GM19324 (cell line): ENCODE data around the gene AMY1A.
"Not testable (repeated sequence)": the region's sequence is repeated elsewhere in the genome, so short reads cannot be mapped to it uniquely, and the experiment has no call there.

Experiments used
- ATAC-seq: cut with Tn5 transposase; IDR thresholded peaks from one replicate; pipeline ENCODE4 v1.9.1; 2021; ENCODE audit warnings: mild to moderate bottlenecking, moderate library complexity; ENCODE audit not compliant: unreplicated experiment, low FRiP score

AMY1A gene

DNA sequence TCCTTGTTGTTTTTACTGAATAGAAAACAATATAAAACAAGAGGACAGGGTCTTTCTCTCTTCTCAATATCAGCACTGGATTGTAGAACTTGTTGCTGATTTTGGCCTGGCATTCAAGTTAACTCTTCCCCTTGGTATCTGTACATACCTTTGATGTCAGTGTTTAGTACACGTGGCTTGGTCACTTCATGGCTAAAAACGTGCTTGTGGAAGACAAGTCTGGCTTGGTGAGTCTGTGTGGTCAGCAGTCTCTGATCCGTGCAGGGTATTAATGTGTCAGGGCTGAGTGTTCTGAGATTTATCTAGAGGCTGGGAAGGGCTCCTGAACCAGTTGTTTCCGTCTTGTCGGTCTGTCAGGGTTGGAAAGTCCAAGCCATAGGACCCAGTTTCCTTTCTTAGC lies at the start of gene AMY1A:
AMY1A (plus strand) TSS at position 301 of the 400 bp plus-strand sequence. CDS start 571 bp downstream, outside the sequence.
- ATAC-seq, result not testable (repeated sequence)

GRCh38 chr1:103616362-103616761 lies 39.2 kb upstream of the AMY1A start:
- ATAC-seq, result no peak

DNA sequence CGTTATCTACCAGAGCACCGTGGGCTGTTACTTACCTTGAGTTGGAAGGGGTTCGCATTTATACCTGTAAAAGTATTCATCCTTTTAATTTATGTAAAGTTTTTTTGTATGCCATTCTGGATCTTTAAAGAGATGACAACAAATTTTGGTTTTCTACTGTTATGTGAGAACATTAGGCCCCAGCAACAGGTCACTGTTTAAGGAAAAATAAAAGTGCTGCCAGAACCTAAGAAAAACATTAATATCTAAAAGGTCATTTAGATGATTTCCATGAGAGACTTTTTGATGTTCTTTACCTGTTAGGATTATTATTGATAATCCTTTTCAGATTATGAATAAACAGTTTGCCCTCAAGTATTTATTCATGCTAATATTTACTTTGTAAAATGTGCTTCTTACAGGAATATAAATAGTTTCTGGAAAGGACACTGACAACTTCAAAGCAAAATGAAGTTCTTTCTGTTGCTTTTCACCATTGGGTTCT lies 38.5 kb upstream of the AMY1A start, which contains the start of gene AMY2A:
AMY2A (plus strand) TSS at position 434 of the 484 bp plus-strand sequence; CDS start at position 448, 14 bp downstream.
- not testable (repeated sequence) for ATAC-seq

DNA sequence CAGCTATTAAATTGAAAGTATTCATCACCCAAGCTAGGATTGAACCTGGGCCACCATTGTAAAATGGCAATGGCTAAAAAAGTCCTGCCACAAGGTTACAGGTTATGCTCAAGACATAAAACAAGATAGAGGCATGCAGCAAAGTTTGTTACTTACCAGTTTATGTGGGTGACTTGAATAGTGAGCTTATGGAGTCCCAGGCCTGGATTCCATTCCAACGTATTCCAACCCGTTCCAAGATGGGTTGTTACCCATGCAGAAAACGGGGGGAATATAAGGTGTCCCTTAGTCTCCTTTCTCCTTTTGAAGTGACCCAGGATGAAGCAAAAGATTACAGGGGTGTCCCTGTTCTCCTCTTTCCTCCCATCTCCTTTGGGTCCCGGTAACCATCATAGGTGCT lies 28.1 kb upstream of the AMY1A start:
- ATAC-seq, result not testable (repeated sequence)

GRCh38 chr1:103641194-103641593 lies 14.4 kb upstream of the AMY1A start:
- not testable (repeated sequence) for ATAC-seq

DNA sequence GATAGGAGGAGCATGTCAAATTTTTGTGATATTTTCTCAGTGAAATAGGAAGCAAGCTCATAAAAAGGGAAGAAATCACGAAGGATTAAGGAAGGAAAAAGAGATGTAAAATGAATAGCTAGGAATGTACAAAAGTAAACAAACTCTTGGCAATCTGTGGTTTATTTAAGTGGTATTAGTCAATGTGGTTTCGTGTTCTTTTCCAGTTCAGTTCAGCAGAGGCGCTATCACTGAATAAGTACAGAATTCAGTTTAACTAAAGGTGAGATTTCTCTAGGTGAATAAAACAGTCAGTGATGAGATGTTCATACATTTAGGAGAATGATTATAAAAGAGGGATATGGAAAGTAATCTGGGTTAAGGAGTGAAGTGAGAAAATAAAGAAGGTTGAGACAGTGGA lies 11.7 kb upstream of the AMY1A start:
- ATAC-seq, result not testable (repeated sequence)

DNA sequence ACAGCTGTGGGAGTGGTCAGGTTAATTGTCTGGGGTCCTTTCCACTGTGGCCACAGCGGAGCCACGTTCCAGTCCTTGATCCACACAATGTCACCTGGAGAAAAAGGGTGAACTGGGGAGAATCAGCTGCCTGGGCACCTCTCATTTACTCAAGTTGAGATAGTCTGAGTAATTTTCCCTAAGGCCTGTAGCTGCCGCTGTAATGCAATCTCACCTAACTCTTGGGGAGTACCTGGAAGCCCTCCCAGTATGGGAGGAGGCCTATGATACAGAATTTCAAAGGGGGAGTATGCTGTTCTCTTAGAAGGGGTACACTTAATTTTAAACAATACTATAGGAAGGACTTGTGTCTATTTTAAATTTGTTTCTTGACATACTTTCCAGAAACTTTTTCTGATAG lies 5.3 kb upstream of the AMY1A start:
- not testable (repeated sequence) for ATAC-seq

DNA sequence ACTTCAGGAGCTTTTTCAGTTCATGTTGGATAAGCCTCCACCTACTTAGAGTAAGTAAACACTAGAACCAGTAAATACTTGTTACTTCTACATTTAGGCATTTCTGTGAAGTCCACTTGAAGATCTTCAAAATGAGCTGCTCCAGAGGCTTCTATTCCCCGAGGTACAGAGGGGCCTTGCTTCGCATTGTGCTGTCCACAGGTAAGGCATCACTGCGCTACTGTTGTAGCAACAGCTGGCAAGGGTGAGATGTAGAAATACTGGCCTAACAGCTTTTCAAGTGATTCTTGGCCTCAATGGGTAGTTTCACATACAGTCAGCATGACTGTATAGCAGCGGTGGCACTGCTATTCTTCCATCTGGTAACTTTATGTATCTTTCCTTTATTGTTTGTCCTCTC lies 4.7 kb upstream of the AMY1A start:
- not testable (repeated sequence) for ATAC-seq

- ATAC-seq, result not testable (repeated sequence)
These were observed 1.4 kb upstream of the AMY1A start for GRCh38 chr1:103654133-103654532.

DNA sequence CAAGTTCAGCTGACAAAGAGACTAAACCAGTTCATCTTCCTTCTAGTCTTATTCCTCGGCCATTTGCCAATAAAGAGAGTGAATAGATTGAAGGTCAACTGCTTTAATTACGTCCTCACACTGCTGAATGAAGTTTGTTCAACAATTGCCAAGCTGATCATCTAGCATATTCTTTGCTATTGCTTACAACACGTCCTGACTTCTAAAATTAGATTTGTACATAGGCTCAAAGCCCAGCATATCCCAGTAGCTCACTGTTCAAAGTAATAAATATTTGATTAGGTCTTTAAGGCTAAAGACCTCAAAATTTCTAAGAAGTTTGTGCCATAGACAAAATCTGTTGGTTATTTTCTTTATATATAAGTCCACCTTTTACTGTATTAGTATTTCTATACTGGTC lies 20.8 kb downstream of the AMY1A start:
- not testable (repeated sequence) for ATAC-seq

GRCh38 chr1:103696110-103696509 lies 40.5 kb downstream of the AMY1A start, which contains the start of gene AMY1B:
TSS of gene AMY1B (minus strand) at chr1:103696210. CDS start at chr1:103695639, 571 bp downstream.
- not testable (repeated sequence) for ATAC-seq

DNA sequence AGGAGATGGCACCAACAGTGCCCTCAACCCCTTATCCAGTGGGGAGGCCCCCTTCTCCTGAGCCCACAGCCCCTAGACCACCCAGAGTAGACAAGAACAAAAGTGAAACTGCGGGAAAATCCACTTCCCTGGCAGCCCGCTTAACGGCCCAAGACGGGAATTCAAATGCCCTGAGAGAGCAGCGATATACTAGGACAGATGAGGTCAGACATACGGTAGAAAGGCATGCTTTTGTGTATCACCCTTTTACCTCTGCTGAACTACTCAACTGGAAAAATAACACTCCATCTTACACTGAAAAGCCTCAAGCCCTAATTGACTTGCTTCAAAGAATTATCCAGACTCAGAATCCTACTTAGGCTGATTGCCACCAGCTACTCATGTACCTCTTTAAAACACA lies 41.9 kb downstream of the AMY1A start:
- not testable (repeated sequence) for ATAC-seq

DNA sequence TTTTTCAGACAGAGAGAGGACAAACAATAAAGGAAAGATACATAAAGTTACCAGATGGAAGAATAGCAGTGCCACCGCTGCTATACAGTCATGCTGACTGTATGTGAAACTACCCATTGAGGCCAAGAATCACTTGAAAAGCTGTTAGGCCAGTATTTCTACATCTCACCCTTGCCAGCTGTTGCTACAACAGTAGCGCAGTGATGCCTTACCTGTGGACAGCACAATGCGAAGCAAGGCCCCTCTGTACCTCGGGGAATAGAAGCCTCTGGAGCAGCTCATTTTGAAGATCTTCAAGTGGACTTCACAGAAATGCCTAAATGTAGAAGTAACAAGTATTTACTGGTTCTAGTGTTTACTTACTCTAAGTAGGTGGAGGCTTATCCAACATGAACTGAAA lies 45.1 kb downstream of the AMY1A start:
- ATAC-seq, result not testable (repeated sequence)

GRCh38 chr1:103701256-103701655 lies 45.7 kb downstream of the AMY1A start:
- not testable (repeated sequence) for ATAC-seq

- not testable (repeated sequence) for ATAC-seq
These were observed 52.1 kb downstream of the AMY1A start for GRCh38 chr1:103707670-103708069.

DNA sequence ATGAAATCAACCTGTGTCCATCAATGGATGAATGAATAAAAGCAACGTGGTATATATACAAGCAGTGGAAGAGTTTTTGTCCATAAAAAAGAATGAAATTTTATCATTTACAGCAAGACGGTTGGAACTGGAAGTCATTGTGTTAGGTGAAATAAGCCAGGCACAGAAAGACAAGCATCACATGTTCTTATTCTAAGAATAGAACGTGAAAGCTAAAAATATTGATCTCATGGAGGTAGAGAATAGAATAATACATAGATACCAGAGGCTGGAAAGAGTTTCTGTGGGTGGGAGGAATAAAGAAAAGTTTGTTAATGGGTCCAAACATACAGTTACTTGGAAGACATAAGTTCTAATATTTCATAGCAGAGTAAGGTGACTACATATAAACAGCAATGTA lies 54.8 kb downstream of the AMY1A start:
- not testable (repeated sequence) for ATAC-seq
